GM18505 (cell line): ENCODE results near the gene PDE7B.

Source experiments
- ATAC-seq: cut with Tn5 transposase; IDR thresholded peaks from one replicate; pipeline ENCODE4 v1.9.1; 2021; ENCODE audit not compliant: unreplicated experiment
- POLR2A ChIP-seq: IDR thresholded peaks from 4 replicates; pipeline ENCODE4 v1.6.1; 2011; ENCODE audit warnings: borderline replicate concordance; ENCODE audit not compliant: insufficient read depth, insufficient read length; ENCODE audit errors: extremely low read depth

Gene PDE7B

GRCh38 chr6:136016228-136017225 lies 165.0 kb downstream of the PDE7B start:
- TF ChIP-seq POLR2A: no peak
- ATAC-seq: no peak

- TF ChIP-seq POLR2A: no peak
- no peak for ATAC-seq
These were observed 169.2 kb downstream of the PDE7B start for GRCh38 chr6:136020691-136021090.

DNA sequence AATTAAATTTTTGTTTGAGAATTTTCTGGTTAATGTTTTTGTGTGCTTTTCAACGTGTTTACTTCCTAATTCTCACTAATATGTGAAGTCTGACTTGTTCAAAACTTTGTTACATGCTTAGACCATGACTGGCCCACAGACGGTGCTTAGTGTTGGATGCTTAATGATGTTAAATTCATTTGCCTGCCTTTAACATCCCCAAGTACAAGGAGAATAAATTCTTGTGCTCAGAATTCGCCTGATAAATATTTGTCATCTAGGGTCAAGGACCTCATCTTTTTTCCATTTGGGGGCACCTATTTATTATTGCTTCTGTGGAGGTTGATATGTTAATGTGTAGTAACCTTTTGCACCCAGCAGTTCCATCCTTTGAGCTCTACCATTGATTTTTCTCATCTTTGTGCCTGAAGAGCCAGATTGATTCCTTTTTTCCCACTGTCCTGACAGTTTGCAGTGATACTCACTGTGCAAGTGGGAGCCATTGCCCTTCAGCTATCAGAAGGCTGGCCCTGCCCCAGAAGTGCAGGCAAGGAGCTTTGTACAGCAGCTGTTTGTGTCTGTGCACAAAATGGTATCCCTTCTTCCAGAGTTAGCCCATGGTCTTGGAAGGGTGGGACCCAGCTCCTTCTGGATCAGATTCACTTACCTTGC lies 170.8 kb downstream of the PDE7B start:
- TF ChIP-seq POLR2A: no peak
- ATAC-seq: no peak

GRCh38 chr6:136024711-136025110 lies 173.2 kb downstream of the PDE7B start:
- TF ChIP-seq POLR2A: no peak
- ATAC-seq: no peak

DNA sequence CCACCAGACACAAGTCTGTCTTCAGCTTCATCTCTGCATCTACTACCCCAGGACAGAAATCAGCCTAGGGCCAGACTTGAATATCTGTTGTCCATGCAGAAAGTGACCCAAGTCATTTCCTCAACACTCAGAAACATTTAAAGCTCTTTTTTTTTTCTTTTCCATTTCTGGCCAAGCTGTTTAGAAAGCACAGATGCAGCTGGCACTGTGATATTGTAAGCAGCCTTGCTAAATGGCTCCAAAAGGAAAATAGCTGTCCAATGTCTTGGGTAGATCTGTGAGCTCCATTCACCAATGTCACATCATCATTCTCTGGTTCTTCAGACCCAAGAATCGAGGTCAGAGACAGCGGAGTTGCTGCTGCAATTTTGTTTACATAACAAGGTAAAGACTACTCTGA lies 174.2 kb downstream of the PDE7B start:
- no peak for ATAC-seq
- no peak for TF ChIP-seq POLR2A

DNA sequence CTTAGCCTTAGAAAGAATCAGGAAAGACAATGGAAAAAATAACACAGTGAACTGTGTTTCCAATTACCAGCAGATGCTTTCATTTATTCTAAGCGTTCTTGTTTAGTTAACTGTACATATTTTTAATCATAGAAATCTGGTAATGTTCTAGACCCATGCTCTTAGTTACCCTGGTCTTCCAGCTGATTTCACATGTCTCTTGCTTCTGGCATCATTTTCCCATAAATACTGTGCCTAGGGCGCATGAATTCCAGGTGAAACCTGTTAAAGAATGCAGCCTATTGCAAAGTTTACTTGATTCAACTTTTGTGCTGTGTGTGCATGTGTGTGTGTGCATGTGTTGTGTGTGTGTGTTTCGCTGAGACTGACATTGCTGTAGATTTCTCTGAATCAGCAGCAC lies 178.6 kb downstream of the PDE7B start:
- ATAC-seq: no peak
- TF ChIP-seq POLR2A: no peak

GRCh38 chr6:136031982-136032381 lies 180.5 kb downstream of the PDE7B start:
- no peak for ATAC-seq
- no peak for TF ChIP-seq POLR2A

GRCh38 chr6:136033416-136033815 lies 181.9 kb downstream of the PDE7B start:
- no peak for TF ChIP-seq POLR2A
- no peak for ATAC-seq

DNA sequence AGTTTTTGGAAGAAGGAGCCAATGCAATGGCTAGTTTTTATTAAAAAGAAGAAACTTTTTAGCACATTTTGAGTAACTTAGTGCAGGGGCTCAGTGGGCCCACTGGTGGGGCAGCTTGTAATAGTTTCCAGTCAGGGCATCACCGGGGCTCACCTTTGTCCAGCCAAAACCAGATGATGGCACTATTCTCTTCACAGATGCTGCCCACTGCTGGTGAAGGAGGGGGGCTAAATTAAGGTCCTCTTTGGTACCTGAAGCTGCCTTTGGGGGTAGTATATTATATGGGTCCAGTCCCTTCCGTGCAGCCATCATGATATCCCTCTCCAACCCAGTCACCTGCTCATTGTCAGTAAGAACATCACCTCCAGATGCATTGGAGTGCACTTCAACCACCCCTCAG lies 182.9 kb downstream of the PDE7B start:
- ATAC-seq: no peak
- no peak for TF ChIP-seq POLR2A

GRCh38 chr6:136035378-136036070 lies 184.0 kb downstream of the PDE7B start:
- ATAC-seq: no peak
- no peak for TF ChIP-seq POLR2A

GRCh38 chr6:136036071-136036380 lies 184.5 kb downstream of the PDE7B start:
- TF ChIP-seq POLR2A: no peak
- no peak for ATAC-seq

DNA sequence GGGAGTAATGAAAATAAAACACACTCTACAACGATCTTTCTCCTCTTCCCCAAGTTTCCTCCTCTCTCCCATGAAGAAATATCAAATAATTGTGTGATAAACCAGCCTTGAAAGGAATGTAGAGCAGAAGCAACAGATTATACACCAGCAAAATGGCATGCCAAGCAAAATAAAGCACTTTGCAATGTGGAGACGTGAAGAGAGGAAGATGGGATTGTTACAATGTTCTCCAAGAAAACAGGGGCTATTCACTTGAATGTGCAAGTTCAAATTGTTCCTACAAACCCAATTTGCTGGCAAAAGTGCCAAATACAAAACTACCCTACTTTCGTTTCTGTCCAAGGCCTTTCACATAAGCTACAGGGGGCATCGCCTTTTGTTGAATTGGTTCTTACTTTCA lies 185.1 kb downstream of the PDE7B start:
- no peak for TF ChIP-seq POLR2A
- ATAC-seq: no peak

GRCh38 chr6:136037242-136037875 lies 185.9 kb downstream of the PDE7B start:
- ATAC-seq: no peak
- TF ChIP-seq POLR2A: no peak
